Stimulated activated CD8-positive, alpha-beta memory T cell treated with anti-CD3 and anti-CD28 coated beads, Interleukin-7, amount 100 ng/mL, for 48 hours (primary cell): ENCODE measurements around the gene KIF23.
A peak's percentile ranks its signal among the peaks of the same experiment; 100 is the strongest.
"Not testable (repeated sequence)": the region's sequence is repeated elsewhere in the genome, so short reads cannot be mapped to it uniquely, and the experiment has no call there.

ENCODE experiments used
- DNase-seq, 2 donors: peaks; one replicate each; pipeline ENCODE4 v3.0.0-alpha.2; 2020; ENCODE audit warnings: low read depth in 1 of 2; ENCODE audit errors: extremely low read depth in 1 of 2

KIF23 gene

GRCh38 chr15:69434238-69434637, 20.1 kb downstream of the KIF23 start:
- no peak for DNase-seq

GRCh38 chr15:69434679-69435078, 20.5 kb downstream of the KIF23 start:
- no peak for DNase-seq

DNA sequence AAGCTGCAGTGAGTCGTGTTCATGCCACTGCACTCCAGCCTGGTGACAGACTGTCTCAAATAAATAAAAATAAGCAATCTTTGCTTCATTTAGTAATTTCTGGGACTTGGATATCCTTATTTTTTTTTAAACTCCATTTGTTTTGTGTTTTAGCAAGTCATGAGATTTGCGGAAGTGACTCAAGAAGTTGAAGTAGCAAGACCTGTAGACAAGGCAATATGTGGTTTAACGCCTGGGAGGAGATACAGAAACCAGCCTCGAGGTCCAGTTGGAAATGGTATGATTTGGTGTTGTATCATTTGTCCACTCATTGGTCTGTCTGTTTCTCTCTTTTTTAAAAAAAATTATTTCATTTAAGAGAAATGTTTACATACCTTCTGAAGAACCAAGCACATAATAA, 21.8 kb downstream of the KIF23 start:
- DNase-seq = no peak

DNA sequence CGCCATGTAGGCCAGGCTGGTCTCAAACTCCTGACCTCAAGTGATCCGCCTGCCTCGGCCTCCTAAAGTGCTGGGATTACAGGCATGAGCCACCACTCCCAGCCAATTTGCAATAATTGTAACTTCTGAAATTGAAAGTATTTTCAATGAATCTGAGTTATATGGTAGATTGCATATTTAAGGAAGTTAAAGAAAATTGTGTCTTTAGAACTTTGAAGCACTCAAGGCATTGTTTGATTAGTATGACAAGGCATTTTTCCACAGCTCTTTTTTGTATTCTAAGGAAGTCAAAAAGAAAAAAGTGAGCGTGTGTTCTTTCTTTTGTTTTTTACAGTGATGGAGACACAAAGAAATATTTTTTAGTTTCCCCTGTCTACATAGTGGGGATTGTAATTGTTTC, 22.8 kb downstream of the KIF23 start:
- no peak for DNase-seq

DNA sequence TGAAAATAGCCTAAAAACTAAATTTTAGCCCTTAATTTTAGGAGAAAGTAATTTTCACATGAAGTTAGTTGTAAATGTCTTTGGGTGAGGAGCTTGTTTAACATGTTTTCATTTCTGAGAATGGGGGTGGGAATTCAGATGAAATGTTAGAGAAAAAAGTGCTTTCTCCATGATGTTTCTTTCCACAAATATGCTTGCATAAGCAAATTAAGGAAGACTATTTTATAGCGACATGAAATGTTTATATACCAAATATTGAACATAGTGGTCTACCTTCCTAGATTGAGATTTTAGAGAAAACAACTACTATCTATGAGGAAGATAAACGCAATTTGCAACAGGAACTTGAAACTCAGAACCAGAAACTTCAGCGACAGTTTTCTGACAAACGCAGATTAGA, 25.5 kb downstream of the KIF23 start:
- no peak for DNase-seq

DNA sequence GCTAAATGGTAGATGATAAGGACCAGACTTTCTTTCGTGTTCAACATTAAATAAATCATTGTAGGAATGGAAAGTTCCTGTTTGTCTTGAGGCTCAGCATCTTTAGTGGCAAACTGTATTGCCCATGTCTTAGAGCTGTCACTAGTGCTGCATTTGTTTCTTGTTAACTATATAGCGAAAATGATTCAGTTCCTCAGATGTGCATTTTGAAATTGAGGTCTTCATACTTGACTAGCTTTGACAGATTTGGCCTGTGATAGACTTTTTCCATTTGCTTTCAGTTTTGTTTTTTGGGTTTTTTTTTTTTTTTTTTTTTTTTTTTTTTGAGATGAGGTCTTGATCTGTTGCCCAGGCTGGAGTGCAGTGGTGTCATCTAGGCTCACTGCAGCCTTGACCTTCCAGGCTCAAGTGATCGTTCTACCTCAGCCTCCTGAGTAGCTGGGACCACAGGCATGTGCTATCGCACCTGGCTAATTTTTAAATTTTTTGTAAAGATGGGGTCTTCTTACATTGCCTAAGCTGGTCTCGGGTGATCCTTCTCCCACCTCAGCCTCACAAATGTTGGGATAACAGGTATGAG, 29.0 kb downstream of the KIF23 start:
- DNase-seq = no peak

GRCh38 chr15:69444686-69445085, 30.5 kb downstream of the KIF23 start:
- no peak for DNase-seq

GRCh38 chr15:69446953-69447352, 32.8 kb downstream of the KIF23 start:
- DNase-seq = no peak

- DNase-seq = not testable (repeated sequence)
Measured at GRCh38 chr15:69450221-69450620, 36.1 kb downstream of the KIF23 start.

DNA sequence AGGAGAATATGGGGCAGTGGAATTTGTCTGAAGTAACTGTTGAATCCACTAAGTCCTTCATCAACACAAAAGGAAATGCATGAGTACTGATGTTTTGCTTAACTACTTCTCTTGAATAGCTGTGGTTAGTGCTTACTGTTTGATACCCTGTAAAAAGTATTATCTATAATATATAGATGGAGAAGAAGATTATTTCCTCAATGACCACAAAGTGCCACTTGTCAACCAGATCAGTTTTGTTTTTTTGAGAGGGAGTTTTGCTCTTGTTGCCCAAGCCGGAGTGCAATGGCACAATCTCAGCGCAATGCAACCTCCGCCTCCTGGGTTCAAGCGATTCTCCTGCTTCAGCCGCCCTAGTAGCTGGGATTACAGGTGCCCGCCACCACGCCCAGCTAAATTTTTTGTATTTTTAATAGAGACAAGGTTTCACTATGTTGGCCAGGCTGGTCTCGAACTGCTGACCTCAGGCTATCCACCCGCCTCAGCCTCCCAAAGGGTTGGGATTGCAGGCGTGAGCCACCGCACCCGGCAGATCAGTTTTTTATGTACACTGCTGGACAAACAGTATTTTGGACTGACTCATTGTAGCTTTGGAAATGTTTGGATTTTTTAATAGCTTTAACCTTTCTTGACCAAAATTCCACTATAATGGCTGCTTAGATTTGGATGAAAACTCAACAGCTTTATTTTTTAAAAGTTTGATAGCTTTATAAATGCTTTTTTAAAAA, 37.0 kb downstream of the KIF23 start:
- no peak for DNase-seq

DNA sequence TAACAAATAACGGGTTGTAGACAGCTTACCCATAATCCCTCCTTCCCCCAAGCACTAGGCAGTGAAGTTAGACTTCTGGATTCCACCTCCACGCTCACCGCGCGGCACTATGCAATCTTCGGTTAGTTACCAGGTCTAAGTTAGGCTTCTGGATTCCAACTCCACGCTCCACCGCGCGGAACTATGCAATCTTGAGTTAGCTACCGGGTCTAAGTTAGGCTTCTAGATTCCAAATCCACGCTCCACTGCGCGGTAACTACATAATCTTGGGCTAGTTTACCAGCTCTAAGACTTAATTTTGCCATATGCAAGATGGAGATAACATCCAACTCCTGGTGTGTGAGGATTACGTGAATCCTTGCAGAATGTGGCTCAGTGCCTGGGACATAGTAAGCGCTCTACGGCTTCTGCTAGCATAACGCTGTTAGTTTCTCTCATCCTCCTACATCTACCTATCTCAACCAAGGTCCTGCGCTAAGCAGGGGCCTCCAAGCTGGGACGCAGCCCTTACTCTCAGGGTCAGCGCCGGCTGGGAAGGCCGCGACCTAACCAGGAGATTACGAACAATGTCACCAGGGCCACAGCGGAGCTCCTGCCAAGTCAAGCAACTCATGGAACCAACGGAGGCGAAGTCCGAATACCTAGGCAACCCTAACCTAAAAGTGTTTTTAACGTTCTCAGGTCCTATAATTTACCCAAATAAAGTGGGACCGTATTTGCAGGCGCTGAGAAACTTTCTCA, 38.0 kb downstream of the KIF23 start:
- no peak for DNase-seq

DNA sequence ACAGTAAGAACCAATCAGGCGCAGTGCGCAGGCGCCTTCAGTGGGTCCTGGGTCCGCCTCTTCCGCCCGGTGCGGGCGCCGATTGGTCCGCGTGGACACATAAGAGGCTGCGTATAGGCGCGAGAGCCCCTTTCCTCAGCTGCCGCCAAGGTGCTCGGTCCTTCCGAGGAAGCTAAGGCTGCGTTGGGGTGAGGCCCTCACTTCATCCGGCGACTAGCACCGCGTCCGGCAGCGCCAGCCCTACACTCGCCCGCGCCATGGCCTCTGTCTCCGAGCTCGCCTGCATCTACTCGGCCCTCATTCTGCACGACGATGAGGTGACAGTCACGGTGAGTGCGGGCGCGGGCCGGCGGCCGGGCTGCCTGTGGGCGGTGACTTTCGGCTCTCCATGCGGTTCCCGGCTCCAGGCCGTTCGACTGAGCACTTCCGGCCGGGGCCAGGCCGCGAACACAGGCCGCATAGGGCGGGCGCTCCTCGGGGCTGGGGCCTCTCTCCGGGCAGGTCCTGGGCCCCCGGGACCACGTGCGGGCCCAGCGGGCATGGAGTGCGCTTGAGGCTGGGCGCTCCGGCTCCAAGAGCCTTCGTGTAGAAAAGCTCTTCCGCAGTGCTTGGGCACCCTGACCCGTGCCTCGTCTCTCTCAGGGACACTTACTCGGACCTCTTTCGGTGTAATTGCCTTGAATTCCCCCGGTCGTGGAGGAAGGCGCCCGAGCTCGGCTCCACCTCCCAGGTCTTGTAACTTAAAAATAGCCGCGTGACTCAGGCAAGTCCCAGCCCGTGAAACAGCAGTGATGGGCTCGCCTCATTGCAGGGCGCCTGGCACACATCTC, 38.8 kb downstream of the KIF23 start, which contains the start of gene RPLP1:
RPLP1 (plus strand) TSS at position 127 of the 830 bp plus-strand sequence; CDS start at position 258, 131 bp downstream.
- peak; percentile 88 to 89 for DNase-seq

GRCh38 chr15:69454953-69455352, 40.8 kb downstream of the KIF23 start:
- DNase-seq = no peak

DNA sequence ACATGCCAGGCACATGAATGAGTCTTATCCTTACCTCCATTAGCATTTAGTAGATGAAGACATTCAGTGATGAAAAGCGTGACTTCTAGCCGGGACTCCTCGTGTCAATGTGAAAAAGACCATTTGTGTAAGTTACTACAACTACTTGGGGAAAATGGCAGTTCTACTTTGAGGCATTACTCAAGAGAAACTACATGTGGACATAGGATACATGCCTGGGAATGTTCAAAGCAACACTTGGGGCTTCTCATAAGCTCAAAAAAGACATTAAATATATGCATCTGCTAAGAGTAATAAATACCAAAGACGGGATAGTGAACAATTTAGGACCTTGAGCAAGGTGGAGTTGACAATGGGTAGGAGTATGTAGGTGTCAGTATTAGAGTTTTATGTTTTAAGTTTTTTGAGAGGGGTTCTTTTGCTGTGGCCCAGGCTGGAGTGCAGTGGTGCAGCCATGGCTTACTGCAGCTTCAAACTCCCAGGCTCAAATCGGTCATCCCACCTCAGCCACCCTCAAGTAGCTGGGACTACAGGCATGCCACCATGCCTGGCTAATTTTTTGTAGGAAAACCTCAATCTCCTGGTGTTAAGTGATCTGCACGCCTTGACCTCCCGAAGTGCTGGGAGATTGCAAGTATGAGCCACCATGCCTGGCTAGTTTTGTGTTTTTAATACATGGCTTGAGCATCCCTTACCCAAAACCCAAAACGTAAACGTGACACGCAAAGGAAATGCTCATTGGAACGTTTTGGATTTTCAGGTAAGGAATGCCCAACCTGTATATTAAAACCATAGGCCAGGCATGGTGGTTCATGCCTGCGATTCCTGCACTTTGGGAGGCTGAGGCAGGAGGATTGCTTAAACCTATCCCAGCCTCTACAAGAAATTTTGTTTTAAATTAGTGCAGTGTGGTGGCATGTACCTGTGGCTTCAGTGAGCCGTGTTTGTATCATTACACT, 42.3 kb downstream of the KIF23 start:
- DNase-seq = no peak

GRCh38 chr15:69457304-69458280, 43.4 kb downstream of the KIF23 start:
- DNase-seq = no peak

DNA sequence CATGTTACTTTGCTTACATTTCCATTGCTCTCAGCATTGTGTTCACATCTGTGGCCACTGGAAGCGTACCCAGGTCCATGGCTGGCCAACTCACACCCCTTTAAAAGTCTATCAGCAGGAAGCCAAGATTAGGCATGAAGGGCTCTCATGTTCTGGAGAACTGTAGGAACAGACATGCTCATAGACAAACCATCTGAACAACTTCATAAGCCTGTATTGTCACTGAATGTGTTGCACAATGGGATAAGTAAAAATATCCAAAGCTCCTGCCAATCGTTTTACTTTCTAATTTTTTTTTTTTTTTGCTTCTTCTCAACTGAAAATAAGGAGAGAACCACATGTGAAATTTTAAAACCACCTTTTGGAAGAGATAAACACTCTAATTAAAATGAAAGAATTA, 44.9 kb downstream of the KIF23 start:
- no peak for DNase-seq

GRCh38 chr15:69460481-69460880, 46.3 kb downstream of the KIF23 start:
- no peak for DNase-seq

DNA sequence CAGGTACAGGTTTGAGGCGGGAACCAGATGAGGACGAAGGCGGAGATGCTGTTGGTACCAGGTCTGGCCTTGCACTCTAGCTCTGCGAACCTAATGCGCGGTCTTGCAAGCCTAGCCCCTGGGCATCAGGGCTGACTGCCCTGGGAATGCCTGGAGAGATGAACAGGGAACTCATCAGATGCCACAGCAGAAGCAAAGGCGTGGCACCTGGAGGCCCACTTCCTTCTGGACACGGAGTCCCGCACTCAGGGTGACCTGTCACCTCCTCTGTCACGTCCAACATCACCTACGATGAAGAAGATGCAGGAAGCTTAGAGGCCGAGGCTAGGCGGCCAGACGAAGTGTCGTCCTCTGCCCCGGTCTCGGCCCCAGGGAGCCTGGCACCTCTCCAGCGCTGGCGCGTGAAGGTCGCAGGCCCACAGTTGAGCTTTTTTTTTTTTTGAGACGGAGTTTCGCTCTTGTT, 47.9 kb downstream of the KIF23 start:
- DNase-seq = no peak
